ENCODE results near the gene ZNF133. TPM values are rescaled to one million over a fixed set of nuclear protein-coding genes. Genes with fewer than 3 reads are reported as not detected.

The ZNF133 gene
- polyA plus RNA-seq, 1 donor (not counting 4 experiments of a cell fraction or from before 2014, with no cell fraction given): 15.8 TPM

DNA sequence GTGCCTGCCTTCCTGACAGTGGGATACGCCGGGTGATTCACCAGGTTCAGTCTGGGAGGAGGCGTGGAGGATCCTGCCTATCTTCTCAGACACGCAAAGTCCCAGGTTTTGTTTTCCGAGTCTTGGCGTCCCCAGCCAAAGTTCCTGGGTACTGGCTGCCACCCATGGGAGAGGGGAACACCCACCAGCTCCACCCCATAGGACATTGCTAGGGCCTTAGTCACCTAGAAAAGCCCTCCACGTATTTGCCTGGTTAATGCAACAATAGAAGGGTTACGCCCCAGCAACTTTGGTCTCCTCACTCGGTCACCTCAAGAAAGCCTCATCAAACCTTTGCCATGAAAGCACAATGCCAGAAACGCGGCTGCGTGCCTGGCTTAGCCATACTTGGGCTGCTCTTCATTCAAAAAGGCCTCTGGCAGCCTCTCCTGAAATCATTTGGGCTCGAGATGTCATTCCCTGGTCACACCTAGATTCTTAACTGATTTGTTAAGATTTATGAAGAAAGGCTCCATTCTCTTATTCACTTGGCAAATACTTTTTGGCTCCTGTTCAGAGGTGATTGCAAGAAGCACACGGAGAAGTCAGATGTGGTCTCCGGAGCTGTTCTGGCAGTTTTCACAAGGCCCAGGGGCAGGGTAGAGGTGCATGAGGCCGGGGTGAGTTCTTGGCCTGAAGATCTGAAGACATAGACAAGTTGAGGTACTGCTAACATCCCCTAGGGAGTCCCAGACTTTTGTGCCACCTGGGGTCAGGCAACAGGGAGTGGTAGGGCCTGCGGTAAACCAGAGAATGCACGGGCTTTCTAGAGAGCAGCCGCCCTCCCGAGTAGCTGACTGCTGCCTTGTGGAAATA is 35.5 kb upstream of the ZNF133 start:
- H3K9ac ChIP-seq (ENCODE audit: control insufficient read depth, extremely low read depth, insufficient read depth, low read length): peak overlapping the region; percentile 72
- peak overlapping the region; percentile 73 for H3K4me2 ChIP-seq (ENCODE audit: control insufficient read depth, extremely low read depth, insufficient read depth, low read depth, low read length)

DNA sequence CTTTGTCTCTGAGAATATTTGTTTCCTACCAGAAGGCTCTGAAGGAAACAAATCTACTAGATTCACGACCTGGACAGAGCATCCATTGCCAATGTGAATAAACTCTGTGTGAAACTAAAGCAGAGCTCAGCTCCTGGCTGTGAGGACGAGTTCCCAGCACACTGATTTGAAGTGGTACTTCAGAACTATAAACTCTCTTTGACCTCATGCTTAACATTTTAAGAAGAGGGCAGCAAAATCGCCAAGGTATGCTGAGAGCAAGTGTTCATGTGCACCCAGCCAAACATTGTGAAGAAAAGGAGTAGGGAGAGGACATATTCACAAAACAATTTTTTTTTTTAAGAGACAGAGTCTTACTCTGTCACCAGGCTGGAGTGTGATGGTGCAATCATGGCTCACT is 33.7 kb upstream of the ZNF133 start:
- no peak for DNase-seq (ENCODE audit: low read depth, low spot score)
- TF ChIP-seq, protein P1, sequence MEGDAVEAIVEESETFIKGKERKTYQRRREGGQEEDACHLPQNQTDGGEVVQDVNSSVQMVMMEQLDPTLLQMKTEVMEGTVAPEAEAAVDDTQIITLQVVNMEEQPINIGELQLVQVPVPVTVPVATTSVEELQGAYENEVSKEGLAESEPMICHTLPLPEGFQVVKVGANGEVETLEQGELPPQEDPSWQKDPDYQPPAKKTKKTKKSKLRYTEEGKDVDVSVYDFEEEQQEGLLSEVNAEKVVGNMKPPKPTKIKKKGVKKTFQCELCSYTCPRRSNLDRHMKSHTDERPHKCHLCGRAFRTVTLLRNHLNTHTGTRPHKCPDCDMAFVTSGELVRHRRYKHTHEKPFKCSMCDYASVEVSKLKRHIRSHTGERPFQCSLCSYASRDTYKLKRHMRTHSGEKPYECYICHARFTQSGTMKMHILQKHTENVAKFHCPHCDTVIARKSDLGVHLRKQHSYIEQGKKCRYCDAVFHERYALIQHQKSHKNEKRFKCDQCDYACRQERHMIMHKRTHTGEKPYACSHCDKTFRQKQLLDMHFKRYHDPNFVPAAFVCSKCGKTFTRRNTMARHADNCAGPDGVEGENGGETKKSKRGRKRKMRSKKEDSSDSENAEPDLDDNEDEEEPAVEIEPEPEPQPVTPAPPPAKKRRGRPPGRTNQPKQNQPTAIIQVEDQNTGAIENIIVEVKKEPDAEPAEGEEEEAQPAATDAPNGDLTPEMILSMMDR (optimal IDR thresholded peaks at IDR 0.05 in 1 of 3, IDR thresholded peaks at IDR 0.05 in 1 of 3, conservative IDR thresholded peaks at IDR 0.05 in 1 of 3; ENCODE audit: extremely low read depth in 1 of 3, insufficient read depth in 2 of 3, low read length in 3 of 3): no peak
- TF ChIP-seq EZH2 (IDR thresholded peaks at IDR 0.05; ENCODE audit: low read length): no peak
- FAIRE-seq: peak; percentile 56
- Histone ChIP-seq H3K27ac (ENCODE audit: control insufficient read depth, insufficient read depth, low read length) (no peak overlapping the region), H3K4me2 (ENCODE audit: control insufficient read depth, extremely low read depth, insufficient read depth, low read depth, low read length) (no peak overlapping the region), H3K9me1 (ENCODE audit: control insufficient read depth, extremely low read depth, insufficient read depth, low read length) (no peaks in the 10 kb centered on the region), H2AFZ (ENCODE audit: control insufficient read depth, low read length) (no peak overlapping the region), H3K36me3 (ENCODE audit: control insufficient read depth in 2 of 2, extremely low read depth in 1 of 2, insufficient read depth in 2 of 2, low read length in 2 of 2) (no peaks in the 10 kb centered on the region), H4K20me1 (ENCODE audit: control insufficient read depth, extremely low read depth, insufficient read depth, low read length) (no peaks in the 10 kb centered on the region), H3K9ac (ENCODE audit: control insufficient read depth, extremely low read depth, insufficient read depth, low read length) (no peak overlapping the region), H3K9me3 (ENCODE audit: control insufficient read depth, low read depth, low read length) (no peaks in the 10 kb centered on the region), H3K27me3 (ENCODE audit: control insufficient read depth, extremely low read depth, insufficient read depth, low read length) (no peaks in the 10 kb centered on the region), H3K4me3 (ENCODE audit: control insufficient read depth in 2 of 3, extremely low read depth in 1 of 3, insufficient read depth in 2 of 3, low read depth in 1 of 3, low read length in 3 of 3) (no peak overlapping the region), H3K4me1 (ENCODE audit: control insufficient read depth, extremely low read depth, insufficient read depth, low read length) (peaks cover 28% of the 10 kb centered on the region), H3K79me2 (ENCODE audit: control insufficient read depth, insufficient read depth, low read length) (no peaks in the 10 kb centered on the region)
- dilution Hi-C loops (cut with MboI; ENCODE audit: extremely low pct_ligation_motif_present, low sequenced_read_pairs): no loop called here

More for the DNA sequence above, 35.5 kb upstream of the ZNF133 start:
- Histone ChIP-seq H3K36me3 (ENCODE audit: control insufficient read depth in 2 of 2, extremely low read depth in 1 of 2, insufficient read depth in 2 of 2, low read length in 2 of 2) (no peaks in the 10 kb centered on the region), H3K4me3 (ENCODE audit: control insufficient read depth in 2 of 3, extremely low read depth in 1 of 3, insufficient read depth in 2 of 3, low read depth in 1 of 3, low read length in 3 of 3) (peak overlapping the region in 1 of 3 experiments; percentile 37), H3K9me1 (ENCODE audit: control insufficient read depth, extremely low read depth, insufficient read depth, low read length) (no peaks in the 10 kb centered on the region), H3K4me1 (ENCODE audit: control insufficient read depth, extremely low read depth, insufficient read depth, low read length) (peaks cover 28% of the 10 kb centered on the region), H3K79me2 (ENCODE audit: control insufficient read depth, insufficient read depth, low read length) (no peaks in the 10 kb centered on the region), H2AFZ (ENCODE audit: control insufficient read depth, low read length) (peak overlapping the region; percentile 67), H4K20me1 (ENCODE audit: control insufficient read depth, extremely low read depth, insufficient read depth, low read length) (no peaks in the 10 kb centered on the region), H3K27ac (ENCODE audit: control insufficient read depth, insufficient read depth, low read length) (peak overlapping the region; percentile 95), H3K9me3 (ENCODE audit: control insufficient read depth, low read depth, low read length) (no peaks in the 10 kb centered on the region), H3K27me3 (ENCODE audit: control insufficient read depth, extremely low read depth, insufficient read depth, low read length) (no peaks in the 10 kb centered on the region)
- DNase-seq (ENCODE audit: low read depth, low spot score) (peak; percentile 95), FAIRE-seq (peak; percentile 99)
- TF ChIP-seq EZH2 (IDR thresholded peaks at IDR 0.05; ENCODE audit: low read length): no peak
- TF ChIP-seq, protein P1 (optimal IDR thresholded peaks at IDR 0.05 in 1 of 3, IDR thresholded peaks at IDR 0.05 in 1 of 3, conservative IDR thresholded peaks at IDR 0.05 in 1 of 3; ENCODE audit: extremely low read depth in 1 of 3, insufficient read depth in 2 of 3, low read length in 3 of 3): peak in 1 of 3 experiments; percentile 15
- dilution Hi-C loops (cut with MboI; ENCODE audit: extremely low pct_ligation_motif_present, low sequenced_read_pairs): no loop called here

Data from keratinocyte (primary cell).